Skeletal muscle tissue (tissue), 5 donors: ENCODE data around the gene NTN3. TPM values are rescaled to one million over a fixed set of nuclear protein-coding genes. Genes with fewer than 3 reads are reported as not detected.

ENCODE experiments used
- H3K27ac ChIP-seq: one replicate; pipeline ENCODE4 v1.7.0; 2013; ENCODE audit warnings: mild to moderate bottlenecking, low read depth, low read length, inconsistent platforms
- H3K27me3 ChIP-seq, 3 donors: one replicate each; pipeline ENCODE4 v1.7.0; 2013; ENCODE audit warnings: low read length in 3 of 3; ENCODE audit not compliant: control insufficient read depth in 3 of 3, insufficient read depth in 3 of 3
- H3K36me3 ChIP-seq, 3 donors: one replicate each; pipeline ENCODE4 v1.7.0; 2013; ENCODE audit warnings: low read length in 3 of 3; ENCODE audit not compliant: control insufficient read depth in 3 of 3, insufficient read depth in 3 of 3
- H3K4me1 ChIP-seq, 3 donors: one replicate each; pipeline ENCODE4 v1.7.0; 2013; ENCODE audit warnings: low read length in 3 of 3, mild to moderate bottlenecking in 3 of 3; ENCODE audit not compliant: control insufficient read depth in 3 of 3, insufficient read depth in 3 of 3
- H3K4me3 ChIP-seq, 3 donors: one replicate each; pipeline ENCODE4 v1.7.0; 2013; ENCODE audit warnings: low read length in 3 of 3
- H3K9ac ChIP-seq, 3 donors: one replicate each; pipeline ENCODE4 v1.7.0; 2013; ENCODE audit warnings: low read length in 3 of 3, mild to moderate bottlenecking in 3 of 3, moderate library complexity in 2 of 3, low read depth in 1 of 3
- H3K9me3 ChIP-seq, 3 donors: one replicate each; pipeline ENCODE4 v1.7.0; 2013; ENCODE audit warnings: low read length in 3 of 3; ENCODE audit not compliant: control insufficient read depth in 3 of 3
- small RNA-seq: library from RNA; depleted of rRNA; stranded (forward); fragments of <200 nt; gene quantifications from one replicate; pipeline ENCODE3, GENCODE V24; 2014
- total RNA-seq: library from RNA; depleted of rRNA; stranded (reverse); fragments of >200 nt; gene quantifications from one replicate; pipeline ENCODE4 v1.2.3, GENCODE V29; 2014
- donor health status: Osteomylitis.

NTN3 gene
- total RNA-seq, 1 donor from 2014 or later: 5.2 TPM

GRCh38 chr16:2519711-2520080, 48.6 kb downstream of the NTN3 start:
- H3K27ac ChIP-seq: peak overlapping the region; percentile 98
- no peaks in the 10 kb centered on the region for H3K27me3 ChIP-seq
- peak overlapping the region; percentile 52 to 70 (median 58) for H3K4me3 ChIP-seq
- H3K36me3 ChIP-seq: peaks cover 15 to 25% (median 19%) of the 10 kb centered on the region in 3 donors
- H3K4me1 ChIP-seq: peaks cover 59 to 71% (median 61%) of the 10 kb centered on the region in 3 donors
- no peaks in the 10 kb centered on the region for H3K9me3 ChIP-seq
- H3K9ac ChIP-seq: peak overlapping the region; percentile 40 to 74 (median 62)

- Histone ChIP-seq H3K9ac (peak within 1 kb of the TSS; percentile 76 to 83 (median 78)), H3K36me3 (peaks cover 16 to 26% (median 19%) of the 10 kb centered on the region in 3 donors), H3K4me3 (peak within 1 kb of the TSS; percentile 72 to 76 (median 73)), H3K27ac (peak within 1 kb of the TSS; percentile 98), H3K27me3 (no peaks in the 10 kb centered on the region), H3K4me1 (peaks cover 54 to 66% (median 55%) of the 10 kb centered on the region in 3 donors), H3K9me3 (no peaks in the 10 kb centered on the region)
Observed at GRCh38 chr16:2520097-2520783, 49.1 kb downstream of the NTN3 start, which contains the start of gene AMDHD2. Gene AMDHD2, plus strand, starts transcription at chr16:2520371. Its CDS starts 88 bp downstream, at chr16:2520459.

GRCh38 chr16:2520784-2521531, 49.9 kb downstream of the NTN3 start:
- H3K4me1 ChIP-seq: peaks cover 47 to 58% (median 48%) of the 10 kb centered on the region in 3 donors
- no peaks in the 10 kb centered on the region for H3K27me3 ChIP-seq
- no peaks in the 10 kb centered on the region for H3K9me3 ChIP-seq
- H3K4me3 ChIP-seq: peak overlapping the region; percentile 72 to 76 (median 73)
- peaks cover 17 to 26% (median 21%) of the 10 kb centered on the region in 3 donors for H3K36me3 ChIP-seq
- H3K9ac ChIP-seq: peak overlapping the region; percentile 76 to 83 (median 78)
- peak overlapping the region; percentile 47 for H3K27ac ChIP-seq

Small RNAs within 50 kb of the gene (small RNA-seq; reads per million reads assigned to genes)
- gene AC093525.1: not detected
- gene MIR6768: not detected

Other genes starting within 250 kb of the NTN3 start
- gene E4F1, start 247.7 kb upstream of the NTN3 start, total RNA-seq: 12.5 TPM
- gene DNASE1L2, start 234.9 kb upstream of the NTN3 start, total RNA-seq: 0.52 TPM
- gene ECI1, start 219.7 kb upstream of the NTN3 start, total RNA-seq: 42.3 TPM
- gene RNPS1, start 203.2 kb upstream of the NTN3 start, total RNA-seq: 42.3 TPM
- 8.4 TPM for gene ABCA3, start 130.6 kb upstream of the NTN3 start, total RNA-seq
- 6.8 TPM for gene CCNF, start 41.9 kb upstream of the NTN3 start, total RNA-seq
- 2.6 TPM for gene TEDC2, start 11.2 kb upstream of the NTN3 start, total RNA-seq
- 7.8 TPM for gene TBC1D24, start 3.8 kb downstream of the NTN3 start, total RNA-seq
- 12.0 TPM for gene ATP6V0C, start 42.7 kb downstream of the NTN3 start, total RNA-seq
- gene AMDHD2, start 49.1 kb downstream of the NTN3 start, total RNA-seq: 7.3 TPM
- not detected for gene CEMP1, start 60.1 kb downstream of the NTN3 start, total RNA-seq
- 18.3 TPM for gene PDPK1, start 66.7 kb downstream of the NTN3 start, total RNA-seq
- 13.6 TPM for gene KCTD5, start 211.2 kb downstream of the NTN3 start, total RNA-seq
- not detected for gene PRSS27, start 248.9 kb downstream of the NTN3 start, total RNA-seq